HepG2 (cell line): ENCODE measurements around the gene NOS2. TPM values are rescaled to one million over a fixed set of nuclear protein-coding genes. Genes with fewer than 3 reads are reported as not detected.

ENCODE experiments used
- ATAC-seq: fragments of 200-7000 bp; cut with Tn5 transposase; 3 replicates; pipeline ENCODE4 v1.9.1; 2020; ENCODE audit warnings: mild to moderate bottlenecking, moderate library complexity
- BruUV-seq: library from RNA; stranded (reverse); fragments of 400-500 nt; replicated peaks from 2 replicates; lab custom pipeline; 2021; lab: Mats Ljungman, UMichigan
- CTCF ChIA-PET: fragments of 300-600 bp; formaldehyde crosslinking; extraction: SDS; loops from one replicate; lab custom pipeline; 2021; ENCODE audit warnings: low total read pairs, inconsistent platforms, low intra/inter-chr PET ratio; lab: Yijun Ruan, JAX
- POLR2A ChIA-PET: fragments of 350-600 bp; sonication (Branson Sonifier 250); formaldehyde crosslinking; loops from one replicate; lab custom pipeline; 2020; ENCODE audit warnings: antibody characterized with exemption, inconsistent platforms; lab: Yijun Ruan, JAX
- DNase-seq: peaks from one replicate; pipeline ENCODE4 v3.0.0-alpha.2; 2015; ENCODE audit warnings: low spot score
- FAIRE-seq: peaks from 3 replicates; lab custom pipeline; 2011; peaks lifted over from hg19 to GRCh38; lab: Jason Lieb, UNC
- H2AFZ ChIP-seq: one replicate; pipeline ENCODE4 v1.6.1; 2011; ENCODE audit warnings: low read length, inconsistent platforms
- H3K27ac ChIP-seq: fragments of 300-600 bp; 3 replicates; pipeline ENCODE4 v1.8.0; 2011; ENCODE audit warnings: mixed run types, mild to moderate bottlenecking, mixed read lengths, low read length, inconsistent platforms; ENCODE audit not compliant: insufficient read depth; ENCODE audit errors: extremely low read length
- H3K27me3 ChIP-seq, 2 experiments: fragments of 200-600 bp in 1 of 2; 2 replicates in 1 of 2; 3 replicates in 1 of 2; pipeline versions ENCODE4 v1.6.0 to v1.8.0; 2011; ENCODE audit warnings: low read length in 2 of 2, mild to moderate bottlenecking in 2 of 2, moderate library complexity in 2 of 2, inconsistent platforms in 1 of 2; ENCODE audit not compliant: insufficient read depth in 2 of 2, control insufficient read depth in 1 of 2
- H3K36me3 ChIP-seq, 2 experiments: fragments of 200-600 bp in 1 of 2; replicated peaks in 1 of 2; 2 replicates in 1 of 2; 3 replicates in 1 of 2; pipeline versions ENCODE4 v1.5.1 to v1.8.0; 2011; ENCODE audit warnings: low read length in 2 of 2, inconsistent platforms in 1 of 2; ENCODE audit not compliant: insufficient read depth in 2 of 2, control insufficient read depth in 1 of 2
- H3K4me1 ChIP-seq: 2 replicates; pipeline ENCODE4 v1.5.1; 2012; ENCODE audit warnings: low read length, inconsistent platforms; ENCODE audit not compliant: insufficient read depth
- H3K4me2 ChIP-seq: 2 replicates; pipeline ENCODE4 v1.6.0; 2011; ENCODE audit warnings: low read depth, low read length, inconsistent platforms
- H3K4me3 ChIP-seq, 3 experiments: fragments of 200-600 bp in 1 of 3; sonication (generic), shearing (Covaris generic) in 1 of 3; replicated peaks in 1 of 3; 2 replicates each; pipeline ENCODE4 v1.5.1; 2011 to 2016; ENCODE audit warnings: low read length in 3 of 3, inconsistent platforms in 2 of 3, low read depth in 2 of 3, mild to moderate bottlenecking in 2 of 3, control low read depth in 1 of 3, mixed read lengths in 1 of 3; ENCODE audit not compliant: insufficient read depth in 1 of 3
- H3K79me2 ChIP-seq: one replicate; pipeline ENCODE4 v1.6.1; 2011; ENCODE audit warnings: low read length, inconsistent platforms; ENCODE audit not compliant: insufficient read depth
- H3K9ac ChIP-seq: 2 replicates; pipeline ENCODE4 v1.6.0; 2011; ENCODE audit warnings: mild to moderate bottlenecking, low read depth, low read length, inconsistent platforms; ENCODE audit not compliant: insufficient read depth
- H3K9me3 ChIP-seq: 2 replicates; pipeline ENCODE4 v1.5.1; 2012; ENCODE audit warnings: mild to moderate bottlenecking, low read length
- H4K20me1 ChIP-seq: 2 replicates; pipeline ENCODE4 v1.6.0; 2011; ENCODE audit warnings: inconsistent platforms, mild to moderate bottlenecking, low read length, moderate library complexity; ENCODE audit not compliant: insufficient read depth
- CREB1 ChIP-seq, 2 experiments: fragments of 450-650 bp in 1 of 2; IDR thresholded peaks; 2 replicates each; pipeline ENCODE4 v1.6.1; 2016 to 2017; ENCODE audit warnings: control low read depth in 1 of 2, mild to moderate bottlenecking in 1 of 2, missing compliant biosample characterization in 1 of 2, missing genetic modification characterization in 1 of 2
- ELF3 ChIP-seq: IDR thresholded peaks from 2 replicates; pipeline ENCODE4 v1.6.1; 2016; ENCODE audit warnings: missing genetic modification reagents, missing compliant biosample characterization
- ETV6 ChIP-seq: sonication (generic); formaldehyde crosslinking; conservative IDR thresholded peaks from 2 replicates; pipeline ENCODE4 v1.4.0; 2020; ENCODE audit warnings: missing genetic modification reagents
- GFI1 ChIP-seq: sonication (generic); formaldehyde crosslinking; IDR thresholded peaks from 2 replicates; pipeline ENCODE4 v1.5.0; 2020; ENCODE audit warnings: missing genetic modification reagents, mild to moderate bottlenecking, borderline replicate concordance
- KDM4B ChIP-seq: sonication (generic); formaldehyde crosslinking; IDR thresholded peaks from 2 replicates; pipeline ENCODE4 v1.4.0; 2020; ENCODE audit warnings: missing genetic modification reagents
- MEIS1 ChIP-seq: sonication (generic); formaldehyde crosslinking; IDR thresholded peaks from 2 replicates; pipeline ENCODE4 v1.9.0; 2021; ENCODE audit warnings: mild to moderate bottlenecking, missing genetic modification reagents, moderate library complexity, borderline replicate concordance
- SIX1 ChIP-seq: sonication (generic); formaldehyde crosslinking; IDR thresholded peaks from 2 replicates; pipeline ENCODE4 v1.4.0; 2020; ENCODE audit warnings: missing genetic modification reagents, borderline replicate concordance
- TEAD3 ChIP-seq: optimal IDR thresholded peaks from 2 replicates; pipeline ENCODE3; 2016; ENCODE audit warnings: borderline replicate concordance
- ZFP90 ChIP-seq: sonication (generic); formaldehyde crosslinking; IDR thresholded peaks from 2 replicates; pipeline ENCODE4 v1.8.0; 2022; ENCODE audit warnings: missing genetic modification reagents, mild to moderate bottlenecking, inconsistent platforms, borderline replicate concordance
- ZFX ChIP-seq: sonication (generic); formaldehyde crosslinking; IDR thresholded peaks from 2 replicates; pipeline ENCODE4 v1.4.0; 2020; ENCODE audit warnings: mild to moderate bottlenecking, low read depth, missing genetic modification reagents, moderate library complexity
- WGBS: methylation state at CpG from one replicate; pipeline ENCODE4 v1.1.6; 2017; ENCODE audit warnings: low lambda C conversion rate; 5-methylcytosine and 5-hydroxymethylcytosine counted together
- in situ Hi-C: cut with HindIII; loops from 2 replicates; pipeline ENCODE4 v1.10.0; 2017; ENCODE audit warnings: low pct_unique_long_range_greater_than_20kb; ENCODE audit not compliant: extremely low pct_ligation_motif_present
- intact Hi-C: fragments of 100-400 bp; cut with micrococcal nuclease; formaldehyde crosslinking; loops from one replicate; pipeline ENCODE4 v1.10.0; 2022; ENCODE audit not compliant: unreplicated experiment
- polyA plus RNA-seq, 8 experiments: library from polyadenylated mRNA; depleted of rRNA in 3 of 8; stranded (reverse) in 7 of 8; unstranded in 1 of 8; fragments of >200 nt; fragmentation: Illumina TruSeq in 4 of 8; extraction: Trizol in 4 of 8; gene quantifications; 2 replicates each; pipeline versions ENCODE4 v1.2.1 to v1.2.3, GENCODE V29; 2011 to 2016; ENCODE audit warnings: low read depth in 4 of 8, missing spikeins in 1 of 8, mixed read lengths in 1 of 8; ENCODE audit not compliant: insufficient read depth in 1 of 8
- total RNA-seq, 5 experiments: library from RNA; depleted of rRNA; stranded (reverse); fragments of >200 nt; fragmentation: Illumina TruSeq; extraction: Trizol; gene quantifications; 2 replicates each; pipeline ENCODE4 v1.2.3, GENCODE V29; 2016; ENCODE audit warnings: low read depth in 1 of 5
- TF ChIP-seq, protein P1 (sequence below): sonication (generic); formaldehyde crosslinking; IDR thresholded peaks from 2 replicates; pipeline ENCODE4 v1.5.1; 2020; ENCODE audit warnings: mild to moderate bottlenecking, moderate library complexity, missing genetic modification reagents
- TF ChIP-seq, protein P2 (sequence below): sonication (generic); formaldehyde crosslinking; IDR thresholded peaks from 2 replicates; pipeline ENCODE4 v1.5.1; 2020; ENCODE audit warnings: missing genetic modification reagents, mild to moderate bottlenecking, borderline replicate concordance
- TF ChIP-seq, protein P3 (sequence below): sonication (generic); formaldehyde crosslinking; conservative IDR thresholded peaks from 2 replicates; pipeline ENCODE4 v1.4.0; 2020; ENCODE audit warnings: missing genetic modification reagents

NOS2 gene
- total and polyA plus RNA-seq, 2 of the 13 experiments (the other 11 are each of a cell fraction or from before 2014, with no cell fraction given) = 0.02 TPM; not detected in 1

DNA sequence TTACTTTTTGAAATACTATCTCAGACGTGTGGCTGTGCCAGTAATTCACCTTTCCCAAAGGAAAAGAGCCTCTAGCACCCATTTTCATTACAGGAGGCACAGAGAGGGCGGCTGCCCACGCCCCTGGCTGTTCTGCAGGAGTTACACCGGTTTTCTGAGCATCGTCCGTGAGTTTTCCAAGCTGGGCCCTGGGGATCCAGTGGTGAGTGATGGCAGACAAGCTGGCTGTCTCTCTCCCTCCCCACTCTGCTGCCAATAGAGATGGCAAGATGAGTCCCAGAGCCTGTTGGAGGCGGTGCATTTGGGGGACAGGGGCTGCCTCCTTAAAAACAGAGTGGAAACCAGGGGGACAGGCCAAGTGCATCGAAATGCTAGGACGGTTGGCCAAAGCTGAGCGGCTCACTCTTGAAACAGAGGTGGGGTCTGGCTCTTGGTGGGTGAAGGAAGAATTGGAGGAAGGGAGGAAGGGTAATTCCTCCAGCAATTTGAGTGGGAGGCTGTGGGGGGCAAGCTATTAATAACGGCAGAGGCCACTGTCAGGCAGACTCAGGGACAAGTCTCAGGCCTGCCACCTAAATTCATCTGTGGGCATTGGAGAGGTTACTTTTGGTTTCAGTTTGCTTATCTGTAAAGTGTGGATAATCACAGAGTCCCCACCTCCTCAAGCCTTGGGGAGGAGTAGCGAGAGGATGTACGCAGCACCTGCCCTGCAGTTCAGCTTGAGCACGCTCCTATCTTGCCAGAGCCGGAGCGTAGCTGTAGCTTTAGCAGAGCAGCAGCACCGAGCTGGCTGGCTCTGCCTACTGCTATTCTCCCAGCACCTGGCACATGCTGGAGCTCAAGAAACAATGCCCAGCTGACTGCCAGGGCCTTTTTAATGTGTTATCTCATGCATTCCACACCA lies 7.5 kb upstream of the NOS2 start (continued):
- TF ChIP-seq ETV6 = no peak

DNA sequence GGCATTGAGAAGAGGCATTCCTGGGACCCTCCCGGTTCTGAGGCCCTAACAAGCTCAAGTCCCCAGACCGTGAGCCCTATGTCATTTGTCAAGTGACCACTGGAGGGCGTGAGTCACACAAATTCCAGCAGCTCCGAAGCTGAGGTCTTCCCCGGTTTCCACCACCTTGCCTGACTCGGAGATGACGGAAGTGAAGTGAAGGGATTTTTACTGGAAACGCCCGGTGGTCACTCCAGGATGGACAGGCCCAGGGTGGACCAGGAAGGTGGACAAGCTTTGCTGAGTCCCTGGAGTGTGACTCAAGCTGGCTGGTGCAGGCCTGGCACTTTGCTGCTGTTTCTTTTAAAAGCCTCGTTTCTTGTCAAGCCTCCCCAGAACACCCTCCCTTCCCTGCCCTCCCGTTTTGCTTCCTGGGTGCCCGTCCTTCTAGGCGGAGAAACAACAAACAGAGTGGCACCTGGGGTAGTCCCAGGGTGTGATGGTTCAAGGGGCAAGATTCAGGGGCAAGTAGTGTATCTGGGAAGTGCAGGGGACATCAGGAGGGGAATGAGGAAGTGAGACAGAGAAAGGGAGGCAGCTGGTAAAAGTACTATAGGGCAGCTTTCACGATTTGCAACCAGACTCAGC lies 5.3 kb upstream of the NOS2 start:
- Histone ChIP-seq H4K20me1 (no peaks in the 10 kb centered on the region), H3K27ac (no peak overlapping the region), H3K4me3 (peak overlapping the region; percentile 23 to 55 (median 27); a peak in 3 of 6 replicates), H3K9me3 (no peaks in the 10 kb centered on the region), H3K79me2 (no peaks in the 10 kb centered on the region), H3K36me3 (no peaks in the 10 kb centered on the region), H3K4me2 (peak overlapping the region; percentile 85), H3K9ac (no peak overlapping the region; the same call in 1 of the 2 replicates), H2AFZ (peak overlapping the region; percentile 71), H3K27me3 (0 out of 5 replicates have a peak, but pooled peaks cover 0 to 1% of the 10 kb centered on the region in 2 experiments), H3K4me1 (peaks cover 17% of the 10 kb centered on the region)
- CTCF ChIA-PET = interaction anchor here (1.2 to 4.2 kb wide), 2 partner anchors 74 to 87 kb away, joined by 6 to 46 read pairs; partner anchors contain the start of gene LYRM9
- POLR2A ChIA-PET = interaction anchor here (0.6 to 1.2 kb wide), 2 partner anchors 74 to 166 kb away, joined by 5 to 12 read pairs; no protein-coding TSS in a partner anchor
- in situ Hi-C loops (loop anchor here (5.0 kb wide), 1 partner anchor 72 kb away; no protein-coding TSS in a partner anchor), intact Hi-C loops (loop anchor here (1.0 to 5.0 kb wide), 3 partner anchors 45 to 153 kb away; no protein-coding TSS in a partner anchor)
- peak; percentile 94 for ATAC-seq
- peak; percentile 78 for DNase-seq
- no TSS peak for BruUV-seq
- peak; percentile 88 for FAIRE-seq
- WGBS = 2% methylated on average over 10 of the region's 14 CpGs
- TF ChIP-seq, protein P1, sequence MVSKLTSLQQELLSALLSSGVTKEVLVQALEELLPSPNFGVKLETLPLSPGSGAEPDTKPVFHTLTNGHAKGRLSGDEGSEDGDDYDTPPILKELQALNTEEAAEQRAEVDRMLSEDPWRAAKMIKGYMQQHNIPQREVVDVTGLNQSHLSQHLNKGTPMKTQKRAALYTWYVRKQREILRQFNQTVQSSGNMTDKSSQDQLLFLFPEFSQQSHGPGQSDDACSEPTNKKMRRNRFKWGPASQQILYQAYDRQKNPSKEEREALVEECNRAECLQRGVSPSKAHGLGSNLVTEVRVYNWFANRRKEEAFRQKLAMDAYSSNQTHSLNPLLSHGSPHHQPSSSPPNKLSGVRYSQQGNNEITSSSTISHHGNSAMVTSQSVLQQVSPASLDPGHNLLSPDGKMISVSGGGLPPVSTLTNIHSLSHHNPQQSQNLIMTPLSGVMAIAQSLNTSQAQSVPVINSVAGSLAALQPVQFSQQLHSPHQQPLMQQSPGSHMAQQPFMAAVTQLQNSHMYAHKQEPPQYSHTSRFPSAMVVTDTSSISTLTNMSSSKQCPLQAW (CRISPR knock-in tag) = 0 out of 2 replicates have a peak, but pooled peaks have one; percentile 18
- TF ChIP-seq ZFP90 = no peak
- TF ChIP-seq TEAD3 (CRISPR knock-in tag) = peak; percentile 88
- 0 out of 2 replicates have a peak, but pooled peaks have one; percentile 16 for TF ChIP-seq CREB1 (IDR thresholded peaks at IDR 0.05)
- no peak for TF ChIP-seq CREB1 (CRISPR knock-in tag; IDR thresholded peaks at IDR 0.05)
- peak; percentile 47 for TF ChIP-seq ZFX (CRISPR knock-in tag)
- TF ChIP-seq ELF3 = peak; percentile 60
- no peak for TF ChIP-seq MEIS1 (CRISPR knock-in tag)
- TF ChIP-seq SIX1 (CRISPR knock-in tag) = no peak
- TF ChIP-seq, protein P2, sequence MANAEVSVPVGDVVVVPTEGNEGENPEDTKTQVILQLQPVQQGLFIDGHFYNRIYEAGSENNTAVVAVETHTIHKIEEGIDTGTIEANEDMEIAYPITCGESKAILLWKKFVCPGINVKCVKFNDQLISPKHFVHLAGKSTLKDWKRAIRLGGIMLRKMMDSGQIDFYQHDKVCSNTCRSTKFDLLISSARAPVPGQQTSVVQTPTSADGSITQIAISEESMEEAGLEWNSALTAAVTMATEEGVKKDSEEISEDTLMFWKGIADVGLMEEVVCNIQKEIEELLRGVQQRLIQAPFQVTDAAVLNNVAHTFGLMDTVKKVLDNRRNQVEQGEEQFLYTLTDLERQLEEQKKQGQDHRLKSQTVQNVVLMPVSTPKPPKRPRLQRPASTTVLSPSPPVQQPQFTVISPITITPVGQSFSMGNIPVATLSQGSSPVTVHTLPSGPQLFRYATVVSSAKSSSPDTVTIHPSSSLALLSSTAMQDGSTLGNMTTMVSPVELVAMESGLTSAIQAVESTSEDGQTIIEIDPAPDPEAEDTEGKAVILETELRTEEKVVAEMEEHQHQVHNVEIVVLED (CRISPR knock-in tag) = no peak
- no peak for TF ChIP-seq KDM4B (CRISPR knock-in tag)
- TF ChIP-seq, protein P3, sequence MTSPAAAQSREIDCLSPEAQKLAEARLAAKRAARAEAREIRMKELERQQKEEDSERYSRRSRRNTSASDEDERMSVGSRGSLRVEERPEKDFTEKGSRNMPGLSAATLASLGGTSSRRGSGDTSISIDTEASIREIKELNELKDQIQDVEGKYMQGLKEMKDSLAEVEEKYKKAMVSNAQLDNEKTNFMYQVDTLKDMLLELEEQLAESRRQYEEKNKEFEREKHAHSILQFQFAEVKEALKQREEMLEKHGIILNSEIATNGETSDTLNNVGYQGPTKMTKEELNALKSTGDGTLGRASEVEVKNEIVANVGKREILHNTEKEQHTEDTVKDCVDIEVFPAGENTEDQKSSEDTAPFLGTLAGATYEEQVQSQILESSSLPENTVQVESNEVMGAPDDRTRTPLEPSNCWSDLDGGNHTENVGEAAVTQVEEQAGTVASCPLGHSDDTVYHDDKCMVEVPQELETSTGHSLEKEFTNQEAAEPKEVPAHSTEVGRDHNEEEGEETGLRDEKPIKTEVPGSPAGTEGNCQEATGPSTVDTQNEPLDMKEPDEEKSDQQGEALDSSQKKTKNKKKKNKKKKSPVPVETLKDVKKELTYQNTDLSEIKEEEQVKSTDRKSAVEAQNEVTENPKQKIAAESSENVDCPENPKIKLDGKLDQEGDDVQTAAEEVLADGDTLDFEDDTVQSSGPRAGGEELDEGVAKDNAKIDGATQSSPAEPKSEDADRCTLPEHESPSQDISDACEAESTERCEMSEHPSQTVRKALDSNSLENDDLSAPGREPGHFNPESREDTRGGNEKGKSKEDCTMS (CRISPR knock-in tag) = no peak
- TF ChIP-seq GFI1 (CRISPR knock-in tag) = no peak
